ENCODE results near the gene ST3GAL5.
"Not testable (repeated sequence)": the region's sequence is repeated elsewhere in the genome, so short reads cannot be mapped to it uniquely, and the experiment has no call there.

ST3GAL5 gene

DNA sequence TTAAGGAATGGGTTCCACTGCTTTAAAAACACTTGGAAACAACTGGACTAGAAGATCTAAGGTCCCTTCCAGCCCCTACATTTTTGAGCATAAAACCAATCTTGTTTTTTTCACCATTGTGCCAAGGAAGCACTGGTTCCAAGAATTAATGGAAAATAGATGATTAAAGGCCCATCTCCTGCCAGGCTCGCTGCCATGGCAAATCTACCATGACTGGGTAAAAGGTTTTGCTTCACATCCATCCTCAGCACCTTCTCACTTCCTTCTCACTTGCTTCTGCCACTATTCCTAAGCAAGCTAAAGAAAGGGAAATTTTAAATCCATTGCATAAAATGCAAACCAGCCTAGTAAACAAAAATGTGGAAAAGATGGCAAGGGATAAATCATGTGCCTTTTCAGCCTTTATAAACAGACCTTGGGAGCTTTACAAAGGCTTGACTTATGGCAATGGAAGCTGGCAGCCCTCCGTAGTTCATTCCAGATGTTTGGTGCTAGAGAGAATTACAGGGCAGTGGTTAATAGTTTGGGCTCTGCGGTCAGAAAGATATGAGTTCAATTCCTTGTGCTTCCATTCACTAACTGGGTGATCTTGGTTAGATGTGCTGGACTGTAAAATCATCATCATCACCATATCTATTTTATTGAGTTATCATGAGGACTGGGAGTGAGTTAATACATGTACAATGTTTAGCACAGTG is 27.0 kb upstream of the ST3GAL5 start:
- no peak for DNase-seq

DNA sequence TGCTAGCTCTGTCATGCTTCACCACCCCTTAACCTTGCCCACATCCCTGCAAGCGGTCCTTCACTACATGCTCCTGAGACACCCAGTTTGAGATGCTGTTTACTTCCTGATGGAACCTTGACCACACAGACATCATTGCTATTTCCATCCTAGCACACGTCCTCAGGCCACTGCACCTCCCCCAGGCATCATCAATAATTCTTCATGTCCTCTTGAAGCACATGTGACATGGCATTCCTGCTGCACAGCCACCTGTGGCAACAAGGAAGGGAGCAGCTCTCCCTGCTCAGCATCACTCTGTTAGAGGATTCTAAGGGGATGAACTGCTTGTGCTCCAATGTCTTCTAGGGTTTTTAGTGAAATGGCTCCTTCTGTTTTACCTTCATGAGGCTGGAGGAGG is 26.1 kb upstream of the ST3GAL5 start:
- DNase-seq: no peak

DNA sequence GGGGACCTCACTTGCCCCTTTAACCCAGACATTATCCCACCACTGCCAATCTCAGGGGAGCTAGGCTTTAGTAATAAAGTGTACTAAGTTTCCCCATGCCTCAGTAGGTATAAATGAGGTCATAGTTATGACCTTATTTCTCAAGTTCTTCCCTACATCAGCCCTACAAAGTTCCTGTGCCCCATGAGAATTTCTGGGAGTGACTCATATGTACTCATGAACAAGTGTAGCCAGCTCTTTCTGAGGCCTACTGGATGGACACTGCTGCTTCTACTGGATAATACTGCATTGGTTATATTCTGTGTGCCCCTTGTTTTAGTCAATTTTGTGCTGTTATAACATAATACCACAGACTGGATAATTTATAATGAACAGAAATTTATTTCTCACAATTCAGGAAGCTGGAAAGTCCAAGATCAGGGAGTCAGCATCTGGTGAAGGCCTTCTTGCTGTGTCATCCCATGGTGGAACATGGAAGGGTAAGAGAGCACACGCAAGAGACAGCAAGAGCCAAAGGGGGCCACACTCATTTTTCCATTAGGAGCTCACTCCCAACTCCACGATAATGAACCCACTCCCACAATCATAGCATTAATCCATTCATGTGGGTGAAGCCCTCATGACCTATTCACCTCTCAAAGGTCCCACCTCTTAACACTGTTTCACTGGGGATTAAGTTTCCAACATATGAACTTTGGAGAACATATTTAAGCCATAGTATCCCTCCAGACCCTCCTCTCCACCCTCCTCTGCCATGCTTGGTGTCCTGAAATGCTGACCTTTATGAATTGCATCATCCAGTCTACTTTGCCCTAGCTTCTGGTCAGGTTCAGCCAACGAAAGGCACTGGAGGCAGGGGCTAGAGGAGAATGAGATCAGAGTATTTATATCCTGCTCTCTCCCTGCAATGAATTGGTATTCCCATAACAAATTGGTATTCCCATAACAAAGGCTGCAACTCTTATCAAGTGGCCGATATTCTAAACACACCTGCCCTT is 25.4 kb upstream of the ST3GAL5 start:
- no peak for DNase-seq

DNA sequence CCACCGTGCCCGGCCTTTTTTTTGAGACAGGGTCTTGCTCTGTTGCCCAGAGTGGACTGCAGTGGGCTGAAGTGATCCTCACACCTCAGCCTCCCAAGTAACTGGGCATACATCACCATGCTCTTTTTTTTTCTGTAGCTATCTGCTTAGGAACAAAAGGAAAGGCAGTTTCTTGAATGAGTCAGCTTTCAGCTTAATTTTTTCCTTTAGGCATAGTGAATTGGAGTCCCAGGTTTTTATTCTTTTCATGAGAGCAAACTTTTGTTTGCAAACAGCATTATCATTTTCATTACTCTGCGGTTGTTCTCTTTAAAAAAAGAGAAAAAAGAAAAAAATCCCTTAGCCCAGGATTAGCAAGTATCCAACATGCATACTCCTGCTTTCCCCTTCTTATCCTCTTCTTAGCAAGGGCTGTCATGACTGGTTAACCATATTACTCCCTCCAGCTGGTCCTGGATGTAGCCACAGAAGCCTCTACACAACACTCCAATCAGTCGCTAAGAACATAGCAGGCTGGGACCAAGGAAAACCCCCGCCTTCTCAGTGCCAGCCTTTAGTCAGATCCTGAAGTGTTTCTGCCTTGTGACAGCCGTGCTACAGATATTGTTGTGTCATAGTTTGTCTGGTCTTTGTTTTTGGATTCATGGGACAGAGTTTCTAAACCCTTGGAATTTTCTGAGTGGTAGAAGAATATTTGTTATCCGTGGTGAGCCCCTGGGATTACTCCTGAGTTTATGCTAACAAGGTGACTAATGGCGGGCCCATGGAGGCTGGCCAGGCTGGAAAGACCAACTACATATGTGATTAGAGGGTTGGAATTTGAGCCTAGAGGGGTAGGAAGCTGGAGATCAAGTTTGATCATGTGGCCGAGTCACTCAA is 23.3 kb upstream of the ST3GAL5 start:
- DNase-seq: no peak

DNA sequence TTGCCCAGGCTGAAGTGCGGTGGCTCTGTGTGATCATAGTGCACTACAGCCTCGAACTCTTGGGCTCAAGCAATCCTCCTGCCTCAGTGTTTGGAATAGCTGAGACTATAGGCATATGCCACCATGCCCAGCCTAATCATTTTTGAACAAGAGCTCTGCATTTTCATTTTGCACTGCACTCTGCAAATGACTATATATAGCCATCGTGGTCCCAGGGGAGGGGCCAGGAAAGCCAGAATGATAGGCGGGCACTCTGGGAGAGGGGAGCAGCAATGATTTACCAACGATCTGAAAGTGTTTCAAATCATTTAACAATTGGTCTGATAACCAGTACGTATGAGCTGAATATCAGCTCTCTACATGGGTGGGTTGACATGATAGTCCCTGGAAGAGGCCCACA is 22.3 kb upstream of the ST3GAL5 start:
- no peak for DNase-seq

DNA sequence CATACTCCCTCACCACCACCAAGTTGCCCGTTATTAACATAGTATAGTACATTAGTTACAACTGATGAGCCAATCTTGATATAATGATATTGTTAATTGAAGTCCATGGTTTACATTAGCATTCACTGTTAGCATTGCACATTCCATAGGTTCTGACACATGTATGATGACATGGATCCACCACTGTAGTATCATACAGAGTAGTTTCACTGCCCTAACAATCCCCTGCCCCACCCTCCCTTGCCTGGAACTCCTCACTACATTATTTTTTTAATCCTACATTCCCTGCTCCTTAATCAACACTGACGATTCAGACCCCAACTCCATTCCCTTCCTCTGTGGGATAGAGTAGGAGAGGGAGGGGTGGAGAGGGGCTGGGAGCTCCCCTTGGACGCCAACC is 20.2 kb upstream of the ST3GAL5 start:
- no peak for DNase-seq

DNA sequence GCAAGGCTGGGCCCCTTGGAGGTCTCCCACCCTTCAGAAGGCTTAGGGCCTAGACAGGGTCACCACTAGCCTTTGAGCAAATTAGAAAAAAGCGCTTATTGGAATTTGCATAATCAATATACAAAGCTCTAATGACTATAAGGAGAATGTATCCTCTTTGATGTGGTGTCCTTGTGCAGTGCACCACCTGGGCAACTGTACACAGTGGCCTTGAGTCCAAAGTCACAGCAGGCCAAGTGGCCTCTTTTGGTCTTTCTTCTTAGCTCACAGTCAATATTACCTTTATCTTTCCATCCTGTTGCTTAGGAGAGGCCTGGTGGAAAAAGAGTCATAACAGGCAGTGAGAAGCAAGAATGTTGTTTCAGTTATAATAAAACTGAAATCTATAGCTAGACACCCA is 19.7 kb upstream of the ST3GAL5 start:
- DNase-seq: no peak

DNA sequence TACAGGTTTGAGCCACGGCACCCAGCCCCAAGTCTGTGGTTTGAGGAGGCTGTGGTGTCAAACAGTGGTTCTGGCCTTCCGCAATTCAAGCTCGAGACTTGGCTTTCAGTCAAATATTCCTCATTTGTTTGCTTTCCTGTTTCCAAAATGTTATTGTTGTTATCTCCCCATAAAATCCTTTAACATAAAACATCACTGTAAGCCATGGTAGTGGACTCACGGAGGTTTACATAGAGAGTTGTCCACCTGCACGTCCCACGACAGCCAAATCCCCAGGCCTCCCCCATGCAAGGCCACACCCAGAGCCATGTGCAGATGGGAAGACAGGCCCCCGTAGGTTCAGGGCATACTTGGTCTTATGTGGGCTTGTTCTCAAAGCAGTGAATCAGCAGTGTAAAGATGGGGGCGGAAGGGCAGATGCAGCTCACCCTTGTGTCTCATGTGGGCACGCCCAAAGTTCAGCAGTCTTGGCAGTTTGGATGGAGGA is 18.9 kb upstream of the ST3GAL5 start:
- DNase-seq: no peak

DNA sequence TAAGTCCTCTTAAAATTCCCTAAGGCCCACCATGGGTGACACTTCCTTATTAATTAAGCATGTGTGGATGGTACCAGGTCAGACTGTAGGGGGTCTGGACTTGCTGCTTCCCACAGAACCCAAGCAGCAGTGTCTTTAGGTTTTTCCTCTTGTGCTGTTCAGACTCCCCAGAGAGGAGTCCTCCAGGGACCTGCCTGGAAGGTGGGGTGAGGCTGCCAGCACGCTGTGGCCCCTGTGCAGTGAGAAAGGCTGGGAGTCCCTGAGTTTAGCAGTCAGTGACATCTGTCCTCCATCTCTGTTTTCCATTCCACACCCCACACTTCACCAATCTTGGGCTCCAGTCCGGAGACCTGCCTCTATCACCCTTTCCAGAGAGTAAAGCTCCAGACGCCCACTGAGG is 18.0 kb upstream of the ST3GAL5 start:
- DNase-seq: no peak

DNA sequence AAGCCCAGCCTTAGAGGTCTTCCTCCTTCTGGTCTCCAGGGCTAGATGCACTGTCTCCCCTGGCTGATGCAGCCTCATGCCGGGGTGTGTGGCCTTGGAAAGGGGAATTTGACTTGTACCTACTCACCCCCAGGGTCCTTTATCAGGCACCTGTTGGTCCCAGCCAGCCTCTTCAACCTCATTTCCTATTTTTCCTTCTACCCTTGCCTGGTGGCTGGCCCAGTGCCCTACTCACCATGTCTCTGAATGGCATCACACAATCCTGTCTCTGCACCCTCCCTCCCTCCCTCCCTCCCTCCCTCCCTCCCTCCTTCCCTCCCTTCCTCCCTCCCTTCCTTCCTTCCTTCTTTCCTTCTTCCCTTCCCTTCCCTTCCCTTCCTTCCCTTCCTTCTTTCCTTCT is 17.1 kb upstream of the ST3GAL5 start:
- DNase-seq: no peak

DNA sequence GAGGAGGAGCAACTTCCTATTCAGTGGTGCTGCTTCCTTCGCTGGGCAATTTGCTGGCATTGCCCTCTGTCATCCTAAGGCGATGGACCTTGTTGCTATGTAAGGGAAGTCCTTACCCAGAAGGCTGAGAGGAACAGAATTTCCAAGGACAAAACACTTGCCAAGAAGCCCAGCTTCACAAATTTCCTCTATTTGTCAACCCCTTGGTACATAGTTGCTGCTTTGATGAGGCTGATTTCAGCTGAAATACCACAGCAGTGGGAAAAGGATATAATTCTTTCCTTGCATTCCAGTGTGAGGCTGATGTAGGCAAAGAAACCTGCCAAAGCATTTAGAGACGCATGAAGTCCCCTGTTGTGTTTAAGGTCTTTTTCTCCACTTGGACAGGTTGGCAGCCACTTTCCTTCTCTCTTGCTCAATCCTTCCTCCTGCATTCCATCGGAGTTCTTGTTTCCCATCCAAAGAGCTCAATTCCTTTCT is 16.4 kb upstream of the ST3GAL5 start:
- no peak for DNase-seq

DNA sequence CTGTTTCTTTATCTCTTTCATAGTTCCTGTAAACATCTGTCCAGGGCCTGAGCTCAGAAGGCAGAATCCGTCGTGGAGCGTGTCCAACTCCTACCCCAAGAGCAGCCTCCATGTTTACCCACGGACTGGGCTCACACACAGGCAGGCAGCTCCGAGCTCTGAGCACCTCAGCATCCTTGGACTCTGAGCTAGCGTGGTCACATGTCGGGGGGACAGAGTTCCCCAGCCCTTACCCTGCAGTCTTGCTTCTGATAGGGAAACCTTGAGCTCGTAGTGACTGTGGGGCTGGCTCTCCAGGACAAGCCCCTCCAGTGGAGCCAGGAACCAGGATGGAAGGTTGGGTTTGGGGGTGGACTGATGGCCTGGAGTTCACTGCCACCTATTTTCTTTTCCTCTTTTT is 15.1 kb upstream of the ST3GAL5 start:
- DNase-seq: no peak

DNA sequence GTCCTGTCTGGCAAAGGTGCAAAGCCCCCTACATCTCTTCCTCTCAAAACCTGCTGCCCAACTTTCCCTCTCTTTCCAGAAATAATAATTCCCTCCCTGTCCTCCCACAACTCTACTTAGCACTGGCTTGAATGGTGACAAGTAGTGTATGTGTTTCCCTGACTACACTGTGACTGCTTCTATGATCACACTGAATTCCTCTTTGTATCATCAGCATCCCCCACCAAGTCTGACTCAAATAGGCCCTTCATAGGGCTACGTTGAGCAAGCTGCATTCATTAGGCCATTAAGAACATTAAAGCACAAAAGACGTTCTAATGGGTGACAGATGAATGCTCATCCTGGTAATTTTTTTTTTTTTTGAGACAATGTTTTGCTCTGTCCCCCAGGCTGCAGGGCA is 13.7 kb upstream of the ST3GAL5 start:
- no peak for DNase-seq

DNA sequence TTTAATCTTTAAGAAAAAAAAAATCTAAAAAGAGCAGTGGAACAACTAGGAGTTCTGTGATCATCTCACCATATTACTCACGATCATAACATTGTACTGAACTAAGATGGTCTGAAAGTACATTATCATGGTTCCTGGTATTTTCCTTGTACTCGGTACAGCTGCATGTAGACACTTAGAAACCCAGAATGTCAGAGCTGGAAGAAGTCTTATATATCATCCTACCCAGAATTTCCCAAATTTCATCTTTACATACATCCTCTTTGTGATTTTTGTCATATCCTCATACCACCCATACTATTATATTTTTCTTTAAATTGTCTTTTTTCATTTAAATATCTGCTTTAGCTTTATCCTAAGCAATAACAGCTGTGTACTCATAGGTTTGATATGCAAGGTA is 12.4 kb upstream of the ST3GAL5 start:
- no peak for DNase-seq

DNA sequence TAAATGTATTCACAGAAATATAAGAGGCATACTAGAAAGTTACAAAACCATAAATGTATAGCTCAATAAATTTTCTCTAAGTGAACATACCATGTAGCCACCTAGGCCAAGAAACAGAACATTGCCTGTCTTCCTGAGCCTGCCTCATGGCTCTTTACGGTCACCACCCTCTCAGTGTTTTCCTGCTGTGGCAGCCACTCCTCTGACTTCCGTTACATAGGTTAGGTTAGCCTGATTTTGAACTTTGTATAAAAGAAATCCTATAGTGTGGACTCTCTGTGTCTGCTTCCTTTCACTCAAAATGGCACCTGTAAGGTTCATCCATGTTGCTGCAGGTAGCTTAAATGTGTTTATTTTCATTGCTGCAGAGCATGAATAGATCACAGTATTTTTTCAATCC is 11.6 kb upstream of the ST3GAL5 start:
- no peak for DNase-seq

DNA sequence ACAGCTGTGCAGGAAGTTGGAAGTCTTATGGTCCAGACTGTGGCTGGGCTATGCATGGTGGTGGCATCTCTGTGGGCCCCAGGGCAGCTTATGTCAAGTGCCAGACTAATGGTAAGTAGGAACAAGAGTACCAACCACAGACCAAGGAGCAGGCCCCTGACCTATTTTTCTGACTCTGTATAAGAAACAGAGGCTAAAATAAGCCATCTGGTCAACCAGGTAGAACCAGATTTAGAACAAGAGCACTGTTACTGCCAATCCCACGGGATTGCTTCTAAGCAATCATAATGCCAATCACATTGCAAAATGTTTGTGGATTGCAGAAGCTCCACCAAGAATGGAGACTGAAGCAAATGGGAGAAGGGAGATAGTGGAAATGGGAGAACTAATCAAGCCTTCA is 11.1 kb upstream of the ST3GAL5 start:
- no peak for DNase-seq

DNA sequence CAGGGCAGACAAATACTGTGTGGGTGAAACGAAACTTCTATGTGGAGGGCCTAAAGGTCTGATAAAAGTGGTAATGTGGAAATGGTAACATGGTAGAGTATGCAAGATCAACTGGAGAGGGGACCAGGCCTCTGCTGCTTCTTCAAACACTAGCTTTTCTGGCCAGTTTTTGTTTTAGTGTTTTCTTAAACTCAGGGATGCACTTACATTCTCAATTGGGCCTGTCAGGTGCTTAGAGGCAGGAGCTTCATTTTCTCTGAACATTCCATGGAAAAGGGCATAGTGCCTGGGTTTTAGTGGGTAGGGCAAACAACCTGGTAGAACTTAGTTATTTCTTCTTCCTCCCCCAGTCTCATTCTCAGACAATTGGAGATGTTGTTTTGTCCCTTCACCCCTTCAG is 10.5 kb upstream of the ST3GAL5 start:
- no peak for DNase-seq

DNA sequence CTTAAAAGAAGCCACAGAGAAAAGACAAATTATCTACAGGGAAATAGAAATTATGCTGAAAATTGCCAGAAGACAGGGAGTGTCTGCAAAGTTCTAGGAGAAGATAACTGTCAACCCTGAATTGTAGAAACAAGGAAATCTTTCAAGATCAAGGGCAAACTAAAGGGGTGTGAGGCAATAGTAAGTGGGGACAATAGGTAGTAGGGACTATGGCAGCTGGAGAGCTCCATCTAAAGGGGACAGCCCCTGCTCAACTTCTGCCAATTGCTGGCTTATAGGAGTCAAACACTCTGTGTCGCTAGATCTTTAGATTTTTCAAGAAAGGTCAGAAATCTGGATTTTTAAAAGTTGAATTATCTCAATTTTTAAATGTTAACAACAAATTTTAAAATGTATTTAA is 10.1 kb upstream of the ST3GAL5 start:
- DNase-seq: no peak

DNA sequence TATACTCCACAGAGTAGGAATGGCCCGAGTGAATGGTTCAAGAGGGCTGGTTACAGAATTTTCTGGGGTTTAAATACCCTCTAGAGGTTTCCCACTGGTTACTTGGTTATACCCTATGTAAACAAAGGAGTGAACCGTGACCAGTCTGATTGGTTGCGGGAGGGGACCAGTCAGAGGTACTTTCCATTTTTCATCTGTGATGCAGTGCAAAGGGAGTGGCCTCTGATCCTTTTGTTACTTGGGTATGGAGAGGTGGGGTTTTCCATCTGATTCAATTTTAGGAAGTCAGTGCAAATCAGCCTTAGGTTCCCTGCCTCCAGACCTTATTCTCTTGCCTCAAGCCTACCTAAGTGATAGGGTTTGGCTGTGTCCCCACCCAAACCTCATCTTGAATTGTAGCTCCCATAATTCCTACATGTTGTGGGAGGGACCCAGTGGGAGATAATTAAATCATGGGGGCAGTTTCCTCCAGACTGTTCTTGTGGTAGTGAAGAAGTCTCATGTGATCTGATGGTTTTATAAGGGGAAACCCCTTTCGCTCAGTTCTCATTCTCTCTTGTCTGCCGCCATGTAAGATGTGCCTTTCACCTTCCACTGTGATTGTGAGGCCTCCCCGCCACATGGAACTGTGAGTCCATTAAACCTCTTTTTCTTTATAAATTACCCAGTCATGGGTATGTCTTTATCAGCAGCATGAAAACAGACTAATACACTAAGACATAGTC is 5.9 kb upstream of the ST3GAL5 start:
- DNase-seq: not testable (repeated sequence)

DNA sequence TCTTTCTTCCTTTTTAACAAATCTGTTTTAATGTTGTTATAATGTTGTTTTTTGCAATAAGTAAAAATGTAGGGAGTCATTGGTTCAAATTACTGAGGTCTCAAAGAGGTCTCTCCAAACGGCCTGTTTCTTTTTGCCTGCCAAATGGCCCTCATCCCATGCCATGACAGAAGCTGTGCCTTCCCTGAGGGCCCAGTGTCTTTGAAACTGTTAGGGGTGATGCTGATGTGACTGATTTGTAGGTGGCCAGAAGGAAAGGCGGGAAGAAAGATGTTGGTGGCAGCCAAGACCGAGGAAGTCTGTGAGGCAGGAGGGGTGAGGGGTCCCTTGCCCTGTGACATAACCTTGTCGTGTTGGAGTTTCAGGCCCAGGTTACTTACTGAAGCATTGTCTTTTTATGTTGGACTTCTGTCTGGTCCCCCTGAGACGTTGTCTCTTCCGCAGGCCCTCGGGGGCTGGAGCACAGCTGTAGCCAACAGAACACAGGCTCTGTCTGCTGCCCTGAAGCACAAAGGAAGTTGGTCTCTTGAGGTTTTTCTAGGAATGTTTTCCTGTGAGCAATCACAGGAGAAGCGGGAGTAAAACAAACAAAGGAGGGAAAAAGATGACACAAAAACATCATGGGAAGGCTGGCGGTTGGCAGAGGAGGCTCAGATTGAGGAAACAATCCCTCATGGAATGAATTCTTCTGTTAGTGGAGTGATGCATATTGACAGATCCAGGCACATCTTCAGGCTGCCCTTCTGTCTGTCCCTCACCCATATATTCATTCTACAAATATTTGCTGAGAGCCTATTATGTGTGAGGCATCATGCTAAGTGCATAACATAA is 4.9 kb upstream of the ST3GAL5 start:
- no peak for DNase-seq

DNA sequence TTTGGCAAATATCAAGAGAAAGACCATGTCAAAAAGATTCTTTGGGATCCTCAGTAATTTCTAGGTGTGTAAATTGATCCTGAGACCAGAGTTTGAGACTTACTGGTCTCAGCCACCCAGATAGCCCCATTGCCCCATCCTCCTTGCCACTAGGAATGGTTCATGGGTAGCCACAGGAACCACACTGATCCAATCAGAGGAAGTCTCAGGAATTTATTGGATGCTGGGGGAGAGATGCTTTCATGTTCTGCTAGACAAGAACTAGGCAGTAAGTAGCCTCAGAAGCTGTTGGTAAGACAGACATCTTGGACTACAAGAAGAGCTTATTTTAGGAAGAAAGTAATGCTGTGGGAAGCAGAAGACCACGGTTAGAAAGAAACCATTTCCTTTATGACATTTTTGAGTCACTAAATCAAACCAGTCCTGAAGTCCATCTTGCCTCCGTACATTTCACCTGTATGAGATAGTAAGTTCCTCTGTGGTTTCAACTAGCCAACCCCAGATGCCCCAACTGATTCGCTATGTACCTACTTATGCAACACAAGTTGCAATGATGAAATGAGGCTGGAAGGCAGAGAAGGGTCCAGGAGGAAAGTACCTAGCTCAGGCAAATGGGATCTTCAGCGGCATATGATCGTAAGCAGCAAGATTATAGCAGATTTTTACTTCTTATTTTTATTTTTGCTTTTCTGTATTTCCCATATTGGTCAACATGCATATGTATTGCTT is 3.6 kb upstream of the ST3GAL5 start:
- DNase-seq: no peak
